KMS-11 (cell line): Measurements from ENCODE around the gene GPAT3.

ENCODE experiments used
- H2AFZ ChIP-seq: fragments of 200-600 bp; sonication (generic); 2 replicates; pipeline ENCODE4 v1.6.1; 2016; ENCODE audit warnings: antibody characterized with exemption, mixed run types, low read depth
- H3K27ac ChIP-seq: fragments of 200-600 bp; sonication (generic); 2 replicates; pipeline ENCODE4 v1.6.1; 2016; ENCODE audit warnings: mild to moderate bottlenecking, mixed run types
- H3K27me3 ChIP-seq: fragments of 200-600 bp; sonication (generic); 2 replicates; pipeline ENCODE4 v1.6.1; 2017; ENCODE audit warnings: mild to moderate bottlenecking, low read depth, mixed run types, moderate library complexity; ENCODE audit not compliant: insufficient read depth
- H3K36me3 ChIP-seq: fragments of 200-600 bp; sonication (generic); 2 replicates; pipeline ENCODE4 v1.6.1; 2017; ENCODE audit warnings: mild to moderate bottlenecking, mixed run types; ENCODE audit not compliant: insufficient read depth
- H3K4me1 ChIP-seq: fragments of 200-600 bp; sonication (generic); 2 replicates; pipeline ENCODE4 v1.6.1; 2016; ENCODE audit warnings: mild to moderate bottlenecking, low read depth, mixed run types; ENCODE audit not compliant: poor library complexity, severe bottlenecking
- H3K4me2 ChIP-seq: fragments of 200-600 bp; sonication (generic); 2 replicates; pipeline ENCODE4 v1.7.0; 2016; ENCODE audit warnings: mild to moderate bottlenecking, mixed run types
- H3K4me3 ChIP-seq: fragments of 200-600 bp; sonication (generic); IDR thresholded peaks from 2 replicates; pipeline ENCODE4 v1.6.1; 2017; ENCODE audit warnings: low read depth, low read length, mixed read lengths; ENCODE audit not compliant: insufficient read depth
- H3K79me2 ChIP-seq: fragments of 200-600 bp; sonication (generic); 2 replicates; pipeline ENCODE4 v1.6.1; 2016; ENCODE audit warnings: low read depth, mixed run types; ENCODE audit not compliant: insufficient read depth
- H3K9ac ChIP-seq: fragments of 200-600 bp; sonication (generic); 2 replicates; pipeline ENCODE4 v1.6.1; 2016; ENCODE audit warnings: mild to moderate bottlenecking, mixed run types
- H4K20me1 ChIP-seq: fragments of 200-600 bp; sonication (generic); 2 replicates; pipeline ENCODE4 v1.6.1; 2016; ENCODE audit warnings: mild to moderate bottlenecking, mixed run types; ENCODE audit not compliant: insufficient read depth
- TF ChIP-seq, protein P1 (sequence below): fragments of 200-600 bp; sonication (generic); conservative IDR thresholded peaks from 2 replicates; pipeline ENCODE4 v1.6.1; 2017; ENCODE audit warnings: low read depth, mild to moderate bottlenecking, antibody characterized with exemption, low read length, moderate library complexity, mixed read lengths

The GPAT3 gene

DNA sequence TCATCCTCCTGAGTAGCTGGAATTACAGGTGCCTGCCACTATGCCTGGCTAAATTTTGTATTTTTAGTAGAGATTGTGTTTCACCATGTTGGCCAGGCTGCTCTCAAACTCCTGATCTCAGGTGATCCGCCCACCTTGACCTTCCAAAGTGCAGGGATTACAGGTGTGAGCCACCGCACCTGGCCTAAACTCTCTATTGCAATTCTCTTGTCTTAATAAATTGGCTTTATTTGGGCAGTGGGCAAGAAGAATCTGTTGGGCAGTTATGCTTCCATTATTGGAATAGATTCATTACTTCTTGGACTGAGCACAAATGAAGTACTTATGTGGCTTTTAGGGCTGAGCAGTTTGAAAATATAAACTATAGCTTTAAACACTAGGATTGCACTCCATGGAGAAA lies 8.2 kb upstream of the GPAT3 start:
- H3K4me2 ChIP-seq = no peak overlapping the region
- no peaks in the 10 kb centered on the region for H4K20me1 ChIP-seq
- no peak overlapping the region for H3K27ac ChIP-seq
- no peaks in the 10 kb centered on the region for H3K36me3 ChIP-seq
- H2AFZ ChIP-seq = no peak overlapping the region
- H3K79me2 ChIP-seq = no peaks in the 10 kb centered on the region
- no peak overlapping the region for H3K4me3 ChIP-seq
- no peaks in the 10 kb centered on the region for H3K27me3 ChIP-seq
- TF ChIP-seq, protein P1, sequence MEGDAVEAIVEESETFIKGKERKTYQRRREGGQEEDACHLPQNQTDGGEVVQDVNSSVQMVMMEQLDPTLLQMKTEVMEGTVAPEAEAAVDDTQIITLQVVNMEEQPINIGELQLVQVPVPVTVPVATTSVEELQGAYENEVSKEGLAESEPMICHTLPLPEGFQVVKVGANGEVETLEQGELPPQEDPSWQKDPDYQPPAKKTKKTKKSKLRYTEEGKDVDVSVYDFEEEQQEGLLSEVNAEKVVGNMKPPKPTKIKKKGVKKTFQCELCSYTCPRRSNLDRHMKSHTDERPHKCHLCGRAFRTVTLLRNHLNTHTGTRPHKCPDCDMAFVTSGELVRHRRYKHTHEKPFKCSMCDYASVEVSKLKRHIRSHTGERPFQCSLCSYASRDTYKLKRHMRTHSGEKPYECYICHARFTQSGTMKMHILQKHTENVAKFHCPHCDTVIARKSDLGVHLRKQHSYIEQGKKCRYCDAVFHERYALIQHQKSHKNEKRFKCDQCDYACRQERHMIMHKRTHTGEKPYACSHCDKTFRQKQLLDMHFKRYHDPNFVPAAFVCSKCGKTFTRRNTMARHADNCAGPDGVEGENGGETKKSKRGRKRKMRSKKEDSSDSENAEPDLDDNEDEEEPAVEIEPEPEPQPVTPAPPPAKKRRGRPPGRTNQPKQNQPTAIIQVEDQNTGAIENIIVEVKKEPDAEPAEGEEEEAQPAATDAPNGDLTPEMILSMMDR = no peak
- H3K4me1 ChIP-seq = no peaks in the 10 kb centered on the region
- H3K9ac ChIP-seq = no peak overlapping the region

DNA sequence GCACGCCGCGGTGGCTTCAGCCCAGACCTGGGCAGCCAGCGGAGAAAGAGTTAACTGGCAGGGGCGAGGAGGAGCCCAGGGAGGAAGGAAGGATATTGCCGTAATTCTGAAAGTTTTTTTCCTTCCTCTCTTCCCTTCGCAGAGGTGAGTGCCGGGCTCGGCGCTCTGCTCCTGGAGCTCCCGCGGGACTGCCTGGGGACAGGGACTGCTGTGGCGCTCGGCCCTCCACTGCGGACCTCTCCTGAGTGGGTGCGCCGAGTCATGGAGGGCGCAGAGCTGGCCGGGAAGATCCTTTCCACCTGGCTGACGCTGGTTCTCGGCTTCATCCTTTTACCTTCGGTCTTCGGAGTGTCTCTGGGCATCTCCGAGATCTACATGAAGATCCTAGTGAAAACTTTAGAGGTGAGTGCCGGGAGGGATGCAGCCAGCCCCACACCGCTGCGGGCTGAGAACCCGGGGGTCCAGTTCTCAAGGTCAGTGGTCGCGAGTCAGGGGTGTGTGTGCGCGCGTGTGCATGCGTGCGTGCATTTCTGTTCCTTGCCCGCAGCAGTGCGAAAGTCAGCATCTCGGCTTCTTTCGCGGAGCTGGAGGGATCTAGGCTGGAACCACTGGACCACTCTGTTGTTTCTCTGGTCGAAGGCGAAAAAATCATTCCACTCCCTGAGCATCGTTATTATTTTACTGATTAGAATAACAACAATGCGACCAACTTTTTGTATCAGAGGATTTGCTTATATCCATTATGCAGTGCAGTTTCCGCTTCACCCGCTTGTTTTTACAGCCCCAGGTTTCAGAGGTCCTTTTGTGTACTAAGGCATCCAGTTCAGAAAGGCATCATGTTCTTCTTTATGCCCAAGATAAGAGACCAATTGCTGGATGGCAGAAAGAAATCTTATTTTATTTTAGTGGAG lies 709 bp downstream of the GPAT3 start:
- peak overlapping the region; percentile 74 for H3K9ac ChIP-seq
- no peaks in the 10 kb centered on the region for H3K79me2 ChIP-seq
- peaks cover 22% of the 10 kb centered on the region for H3K4me1 ChIP-seq
- no peaks in the 10 kb centered on the region for H3K27me3 ChIP-seq
- no peaks in the 10 kb centered on the region for H4K20me1 ChIP-seq
- no peaks in the 10 kb centered on the region for H3K36me3 ChIP-seq
- H2AFZ ChIP-seq = peak overlapping the region; percentile 94
- H3K4me3 ChIP-seq = no peak overlapping the region
- peak overlapping the region; percentile 90 for H3K4me2 ChIP-seq
- TF ChIP-seq, protein P1 = no peak
- H3K27ac ChIP-seq = peak overlapping the region; percentile 43; the same call in 1 of the 2 replicates

DNA sequence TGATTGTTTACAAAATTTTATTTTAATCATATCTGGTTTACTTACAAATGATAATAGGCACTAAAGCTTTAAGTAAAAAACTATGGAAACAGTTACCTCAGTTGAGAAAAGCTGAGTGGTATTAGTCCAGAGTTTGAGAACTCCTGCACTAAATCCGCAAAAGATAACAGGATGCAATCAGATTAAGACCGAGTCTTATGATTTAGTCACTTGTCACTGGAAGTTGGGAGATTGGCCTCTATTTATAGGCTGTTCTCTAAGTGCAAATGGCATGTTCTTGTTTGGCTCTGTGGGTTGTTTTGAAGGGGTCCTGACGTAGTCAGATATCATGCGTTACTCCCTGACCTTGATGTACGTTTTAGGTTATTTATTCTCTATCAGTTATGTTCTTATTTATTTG lies 6.3 kb downstream of the GPAT3 start:
- no peaks in the 10 kb centered on the region for H3K79me2 ChIP-seq
- H3K27ac ChIP-seq = no peak overlapping the region

DNA sequence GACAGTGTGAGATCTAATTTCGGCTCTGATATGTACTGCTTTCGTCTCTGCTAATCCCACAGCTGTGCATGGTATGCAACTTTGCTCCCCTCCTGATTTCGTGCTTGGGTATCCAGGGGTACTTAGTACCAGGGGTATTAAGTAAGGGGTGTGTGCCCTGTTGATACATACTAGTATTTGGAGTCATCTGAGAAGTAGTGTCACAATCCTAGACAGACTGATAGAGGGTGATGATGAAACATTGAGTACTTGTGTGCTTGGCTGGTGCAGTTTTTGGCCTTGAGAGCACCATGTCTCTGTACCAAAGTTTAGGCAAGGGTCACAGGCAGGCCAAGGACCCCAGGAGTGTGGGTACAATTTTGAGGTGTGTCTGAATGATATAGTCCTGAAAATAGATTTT lies 10.9 kb downstream of the GPAT3 start:
- no peak overlapping the region for H3K27ac ChIP-seq
- peaks cover 52% of the 10 kb centered on the region for H3K4me1 ChIP-seq
- H4K20me1 ChIP-seq = no peaks in the 10 kb centered on the region
- no peaks in the 10 kb centered on the region for H3K27me3 ChIP-seq
- TF ChIP-seq, protein P1 = no peak
- no peak overlapping the region for H2AFZ ChIP-seq
- no peaks in the 10 kb centered on the region for H3K79me2 ChIP-seq
- H3K4me2 ChIP-seq = no peak overlapping the region; the same call in 1 of the 2 replicates
- no peak overlapping the region for H3K9ac ChIP-seq
- H3K4me3 ChIP-seq = no peak overlapping the region
- H3K36me3 ChIP-seq = no peaks in the 10 kb centered on the region

More for the DNA sequence above, 6.3 kb downstream of the GPAT3 start:
- no peak overlapping the region for H3K4me3 ChIP-seq
- no peak overlapping the region for H2AFZ ChIP-seq
- H3K27me3 ChIP-seq = no peaks in the 10 kb centered on the region
- peaks cover 18% of the 10 kb centered on the region for H3K4me1 ChIP-seq
- H3K36me3 ChIP-seq = no peaks in the 10 kb centered on the region
- H3K4me2 ChIP-seq = no peak overlapping the region
- TF ChIP-seq, protein P1 = no peak
- no peak overlapping the region for H3K9ac ChIP-seq
- no peaks in the 10 kb centered on the region for H4K20me1 ChIP-seq
